Measurements from ENCODE around the gene MBNL1. TPM values are rescaled to one million over a fixed set of nuclear protein-coding genes. Genes with fewer than 3 reads are reported as not detected.

The MBNL1 gene
- total RNA-seq, 1 experiment from 2014 or later = 140 TPM

GRCh38 chr3:152327203-152327602, 58.5 kb downstream of the MBNL1 start:
- H3K4me1 ChIP-seq (ENCODE audit: control insufficient read depth, insufficient read depth, low read length) = peaks cover 34% of the 10 kb centered on the region
- no peak overlapping the region for H3K4me3 ChIP-seq (ENCODE audit: low read depth in 2 of 2, low read length in 2 of 2)
- in situ Hi-C loops (cut with HindIII; ENCODE audit: low pct_unique_long_range_greater_than_20kb, low sequenced_read_pairs) (no loop called here), intact Hi-C loops (cut with micrococcal nuclease; ENCODE audit: unreplicated experiment) (no loop called here)
- CTCF ChIA-PET = no interaction called here
- H3K9me3 ChIP-seq (ENCODE audit: control insufficient read depth, insufficient read depth, low read depth, low read length) = no peaks in the 10 kb centered on the region
- no peaks in the 10 kb centered on the region for H3K27me3 ChIP-seq (ENCODE audit: control insufficient read depth, insufficient read depth, low read length)
- no TSS peak for BruUV-seq (replicated peaks)
- POLR2A ChIA-PET = interaction anchor here (0.6 kb wide), 1 partner anchor 12 kb away, joined by 4 read pairs; no protein-coding TSS in a partner anchor
- no peaks in the 10 kb centered on the region for H3K36me3 ChIP-seq (ENCODE audit: control insufficient read depth, insufficient read depth, low read length)
- TF ChIP-seq, protein P1, sequence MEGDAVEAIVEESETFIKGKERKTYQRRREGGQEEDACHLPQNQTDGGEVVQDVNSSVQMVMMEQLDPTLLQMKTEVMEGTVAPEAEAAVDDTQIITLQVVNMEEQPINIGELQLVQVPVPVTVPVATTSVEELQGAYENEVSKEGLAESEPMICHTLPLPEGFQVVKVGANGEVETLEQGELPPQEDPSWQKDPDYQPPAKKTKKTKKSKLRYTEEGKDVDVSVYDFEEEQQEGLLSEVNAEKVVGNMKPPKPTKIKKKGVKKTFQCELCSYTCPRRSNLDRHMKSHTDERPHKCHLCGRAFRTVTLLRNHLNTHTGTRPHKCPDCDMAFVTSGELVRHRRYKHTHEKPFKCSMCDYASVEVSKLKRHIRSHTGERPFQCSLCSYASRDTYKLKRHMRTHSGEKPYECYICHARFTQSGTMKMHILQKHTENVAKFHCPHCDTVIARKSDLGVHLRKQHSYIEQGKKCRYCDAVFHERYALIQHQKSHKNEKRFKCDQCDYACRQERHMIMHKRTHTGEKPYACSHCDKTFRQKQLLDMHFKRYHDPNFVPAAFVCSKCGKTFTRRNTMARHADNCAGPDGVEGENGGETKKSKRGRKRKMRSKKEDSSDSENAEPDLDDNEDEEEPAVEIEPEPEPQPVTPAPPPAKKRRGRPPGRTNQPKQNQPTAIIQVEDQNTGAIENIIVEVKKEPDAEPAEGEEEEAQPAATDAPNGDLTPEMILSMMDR (IDR thresholded peaks at IDR 0.05) = no peak
- TF ChIP-seq, protein P2, sequence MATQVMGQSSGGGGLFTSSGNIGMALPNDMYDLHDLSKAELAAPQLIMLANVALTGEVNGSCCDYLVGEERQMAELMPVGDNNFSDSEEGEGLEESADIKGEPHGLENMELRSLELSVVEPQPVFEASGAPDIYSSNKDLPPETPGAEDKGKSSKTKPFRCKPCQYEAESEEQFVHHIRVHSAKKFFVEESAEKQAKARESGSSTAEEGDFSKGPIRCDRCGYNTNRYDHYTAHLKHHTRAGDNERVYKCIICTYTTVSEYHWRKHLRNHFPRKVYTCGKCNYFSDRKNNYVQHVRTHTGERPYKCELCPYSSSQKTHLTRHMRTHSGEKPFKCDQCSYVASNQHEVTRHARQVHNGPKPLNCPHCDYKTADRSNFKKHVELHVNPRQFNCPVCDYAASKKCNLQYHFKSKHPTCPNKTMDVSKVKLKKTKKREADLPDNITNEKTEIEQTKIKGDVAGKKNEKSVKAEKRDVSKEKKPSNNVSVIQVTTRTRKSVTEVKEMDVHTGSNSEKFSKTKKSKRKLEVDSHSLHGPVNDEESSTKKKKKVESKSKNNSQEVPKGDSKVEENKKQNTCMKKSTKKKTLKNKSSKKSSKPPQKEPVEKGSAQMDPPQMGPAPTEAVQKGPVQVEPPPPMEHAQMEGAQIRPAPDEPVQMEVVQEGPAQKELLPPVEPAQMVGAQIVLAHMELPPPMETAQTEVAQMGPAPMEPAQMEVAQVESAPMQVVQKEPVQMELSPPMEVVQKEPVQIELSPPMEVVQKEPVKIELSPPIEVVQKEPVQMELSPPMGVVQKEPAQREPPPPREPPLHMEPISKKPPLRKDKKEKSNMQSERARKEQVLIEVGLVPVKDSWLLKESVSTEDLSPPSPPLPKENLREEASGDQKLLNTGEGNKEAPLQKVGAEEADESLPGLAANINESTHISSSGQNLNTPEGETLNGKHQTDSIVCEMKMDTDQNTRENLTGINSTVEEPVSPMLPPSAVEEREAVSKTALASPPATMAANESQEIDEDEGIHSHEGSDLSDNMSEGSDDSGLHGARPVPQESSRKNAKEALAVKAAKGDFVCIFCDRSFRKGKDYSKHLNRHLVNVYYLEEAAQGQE (IDR thresholded peaks at IDR 0.05; ENCODE audit: insufficient read depth in 1 of 2, low read depth in 2 of 2, low read length in 1 of 2) = no peak
- TF ChIP-seq POLR2AphosphoS5 (IDR thresholded peaks at IDR 0.05; ENCODE audit: low read depth, low read length) = no peak
- TF ChIP-seq SIN3A (IDR thresholded peaks at IDR 0.05; ENCODE audit: borderline replicate concordance, insufficient read depth, low read depth, low read length) = no peak
- no peak for TF ChIP-seq TCF7L2 (IDR thresholded peaks at IDR 0.05; ENCODE audit: low read depth, low read length)
- H3K27ac ChIP-seq (ENCODE audit: low read length) = no peak overlapping the region
- DNase-seq (ENCODE audit: low read depth, low spot score) (no peak), ATAC-seq (no peak)

- H3K9me3 ChIP-seq (ENCODE audit: control insufficient read depth, insufficient read depth, low read depth, low read length) = no peaks in the 10 kb centered on the region
- ATAC-seq = peak; percentile 71; the same call in 1 of the 2 replicates
- CTCF ChIA-PET = interaction anchor here (0.5 kb wide), 1 partner anchor 69 kb away, joined by 3 read pairs; no protein-coding TSS in a partner anchor
- POLR2A ChIA-PET = interaction anchor here (0.6 kb wide), 1 partner anchor 23 kb away, joined by 3 read pairs; no protein-coding TSS in a partner anchor
- in situ Hi-C loops (cut with HindIII; ENCODE audit: low pct_unique_long_range_greater_than_20kb, low sequenced_read_pairs) (no loop called here), intact Hi-C loops (cut with micrococcal nuclease; ENCODE audit: unreplicated experiment) (no loop called here)
- peak overlapping the region; percentile 41; the same call in 1 of the 2 replicates for H3K27ac ChIP-seq (ENCODE audit: low read length)
- peak overlapping the region in 1 of 2 experiments; percentile 2; a peak in 1 of 4 replicates for H3K4me3 ChIP-seq (ENCODE audit: low read depth in 2 of 2, low read length in 2 of 2)
- TSS peak; percentile 15 for BruUV-seq (replicated peaks)
- H3K27me3 ChIP-seq (ENCODE audit: control insufficient read depth, insufficient read depth, low read length) = no peaks in the 10 kb centered on the region
- H3K36me3 ChIP-seq (ENCODE audit: control insufficient read depth, insufficient read depth, low read length) = no peaks in the 10 kb centered on the region
- H3K4me1 ChIP-seq (ENCODE audit: control insufficient read depth, insufficient read depth, low read length) = peaks cover 30% of the 10 kb centered on the region
- TF ChIP-seq SIN3A (IDR thresholded peaks at IDR 0.05; ENCODE audit: borderline replicate concordance, insufficient read depth, low read depth, low read length) (no peak), TCF7L2 (IDR thresholded peaks at IDR 0.05; ENCODE audit: low read depth, low read length) (no peak), POLR2AphosphoS5 (IDR thresholded peaks at IDR 0.05; ENCODE audit: low read depth, low read length) (no peak)
- TF ChIP-seq, protein P1 (IDR thresholded peaks at IDR 0.05) = no peak
- TF ChIP-seq, protein P2 (IDR thresholded peaks at IDR 0.05; ENCODE audit: insufficient read depth in 1 of 2, low read depth in 2 of 2, low read length in 1 of 2) = no peak
- peak; percentile 71 for DNase-seq (ENCODE audit: low read depth, low spot score)
Measured at GRCh38 chr3:152328841-152329240, 60.1 kb downstream of the MBNL1 start.

Data from Panc1 (cell line).